ENCODE measurements around the gene FAH. TPM values are rescaled to one million over a fixed set of nuclear protein-coding genes. Genes with fewer than 3 reads are reported as not detected.
A peak's percentile ranks its signal among the peaks of the same experiment; 100 is the strongest.

The FAH gene
- polyA plus RNA-seq, 1 donor from 2014 or later: 3.1 TPM

DNA sequence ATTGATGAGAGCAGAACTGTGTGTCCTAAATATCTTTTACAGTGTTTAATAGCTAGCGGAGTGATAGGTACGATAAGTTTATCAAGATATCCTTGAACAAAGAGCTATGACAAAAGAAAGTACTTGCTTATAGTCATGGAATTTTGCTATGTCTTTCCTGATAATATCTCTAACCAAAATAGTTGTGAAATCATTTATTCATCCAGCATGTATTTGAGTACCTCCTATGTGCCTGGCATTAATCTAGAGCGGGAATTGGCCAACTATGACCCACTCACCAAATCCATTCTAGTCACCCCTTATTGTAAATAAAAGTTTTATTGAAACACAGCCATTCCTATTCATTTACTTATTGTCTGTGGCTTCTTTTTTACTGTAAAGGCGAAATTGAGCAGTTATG, 46.7 kb upstream of the FAH start:
- Histone ChIP-seq H4K20me1 (ENCODE audit: insufficient read depth) (no peaks in the 10 kb centered on the region), H3K79me2 (replicated peaks; ENCODE audit: insufficient read depth, low read length) (peaks cover 21% of the 10 kb centered on the region), H3F3A (ENCODE audit: insufficient read depth, low read length, poor library complexity, severe bottlenecking) (no peaks in the 10 kb centered on the region), H3K36me3 (ENCODE audit: insufficient read depth, low read length) (no peaks in the 10 kb centered on the region), H3K4me2 (ENCODE audit: low read length) (no peak overlapping the region), H3K4me3 (ENCODE audit: low read length) (no peak overlapping the region), H3K9me2 (ENCODE audit: insufficient read depth, low read length) (no peaks in the 10 kb centered on the region), H3K27ac (ENCODE audit: low read length) (no peak overlapping the region), H3K27me3 (ENCODE audit: insufficient read depth, low read depth, low read length) (no peaks in the 10 kb centered on the region), H3K9me3 (ENCODE audit: low read length) (no peaks in the 10 kb centered on the region), H2AFZ (ENCODE audit: low read depth, low read length) (no peak overlapping the region), H3K9ac (ENCODE audit: low read length) (no peak overlapping the region)
- TF ChIP-seq TAF1 (IDR thresholded peaks at IDR 0.05; ENCODE audit: low read depth): no peak

- H2AFZ ChIP-seq (ENCODE audit: low read depth, low read length): no peak overlapping the region
- peaks cover 21% of the 10 kb centered on the region for H3K79me2 ChIP-seq (replicated peaks; ENCODE audit: insufficient read depth, low read length)
- no peak overlapping the region for H3K27ac ChIP-seq (ENCODE audit: low read length)
- H4K20me1 ChIP-seq (ENCODE audit: insufficient read depth): no peaks in the 10 kb centered on the region
- H3K9ac ChIP-seq (ENCODE audit: low read length): no peak overlapping the region
- no peaks in the 10 kb centered on the region for H3K9me2 ChIP-seq (ENCODE audit: insufficient read depth, low read length)
- no peak for TF ChIP-seq TAF1 (IDR thresholded peaks at IDR 0.05; ENCODE audit: low read depth)
- TF ChIP-seq EZH2 (IDR thresholded peaks at IDR 0.05; ENCODE audit: borderline replicate concordance, insufficient read depth, low read length, poor library complexity, severe bottlenecking): no peak
- no peak for TF ChIP-seq RAD21 (conservative IDR thresholded peaks at IDR 0.05)
- TF ChIP-seq MXI1 (conservative IDR thresholded peaks at IDR 0.05; ENCODE audit: poor library complexity, severe bottlenecking): no peak
- TF ChIP-seq POLR2AphosphoS5 (IDR thresholded peaks at IDR 0.05): peak; percentile 78
- peak; percentile 80 for TF ChIP-seq EP300 (conservative IDR thresholded peaks at IDR 0.05; ENCODE audit: poor library complexity, severe bottlenecking)
- no peak for TF ChIP-seq REST (IDR thresholded peaks at IDR 0.05; ENCODE audit: borderline replicate concordance)
- TF ChIP-seq SMC3 (conservative IDR thresholded peaks at IDR 0.05; ENCODE audit: poor library complexity): no peak
- TF ChIP-seq, protein P1, sequence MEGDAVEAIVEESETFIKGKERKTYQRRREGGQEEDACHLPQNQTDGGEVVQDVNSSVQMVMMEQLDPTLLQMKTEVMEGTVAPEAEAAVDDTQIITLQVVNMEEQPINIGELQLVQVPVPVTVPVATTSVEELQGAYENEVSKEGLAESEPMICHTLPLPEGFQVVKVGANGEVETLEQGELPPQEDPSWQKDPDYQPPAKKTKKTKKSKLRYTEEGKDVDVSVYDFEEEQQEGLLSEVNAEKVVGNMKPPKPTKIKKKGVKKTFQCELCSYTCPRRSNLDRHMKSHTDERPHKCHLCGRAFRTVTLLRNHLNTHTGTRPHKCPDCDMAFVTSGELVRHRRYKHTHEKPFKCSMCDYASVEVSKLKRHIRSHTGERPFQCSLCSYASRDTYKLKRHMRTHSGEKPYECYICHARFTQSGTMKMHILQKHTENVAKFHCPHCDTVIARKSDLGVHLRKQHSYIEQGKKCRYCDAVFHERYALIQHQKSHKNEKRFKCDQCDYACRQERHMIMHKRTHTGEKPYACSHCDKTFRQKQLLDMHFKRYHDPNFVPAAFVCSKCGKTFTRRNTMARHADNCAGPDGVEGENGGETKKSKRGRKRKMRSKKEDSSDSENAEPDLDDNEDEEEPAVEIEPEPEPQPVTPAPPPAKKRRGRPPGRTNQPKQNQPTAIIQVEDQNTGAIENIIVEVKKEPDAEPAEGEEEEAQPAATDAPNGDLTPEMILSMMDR (IDR thresholded peaks at IDR 0.05; ENCODE audit: poor library complexity, severe bottlenecking): no peak
- H3F3A ChIP-seq (ENCODE audit: insufficient read depth, low read length, poor library complexity, severe bottlenecking): no peaks in the 10 kb centered on the region
- H3K9me3 ChIP-seq (ENCODE audit: low read length): no peaks in the 10 kb centered on the region
- H3K4me2 ChIP-seq (ENCODE audit: low read length): no peak overlapping the region
- H3K36me3 ChIP-seq (ENCODE audit: insufficient read depth, low read length): no peaks in the 10 kb centered on the region
- H3K4me3 ChIP-seq (ENCODE audit: low read length): no peak overlapping the region
- no peaks in the 10 kb centered on the region for H3K27me3 ChIP-seq (ENCODE audit: insufficient read depth, low read depth, low read length)
Measured at GRCh38 chr15:80107204-80107603, 45.6 kb upstream of the FAH start.

- Histone ChIP-seq H3K4me3 (ENCODE audit: low read length) (no peak overlapping the region), H3K9ac (ENCODE audit: low read length) (no peak overlapping the region), H3K4me2 (ENCODE audit: low read length) (no peak overlapping the region), H3K79me2 (replicated peaks; ENCODE audit: insufficient read depth, low read length) (peaks cover 15% of the 10 kb centered on the region), H3K27me3 (ENCODE audit: insufficient read depth, low read depth, low read length) (no peaks in the 10 kb centered on the region), H3K27ac (ENCODE audit: low read length) (no peak overlapping the region), H2AFZ (ENCODE audit: low read depth, low read length) (no peak overlapping the region), H3F3A (ENCODE audit: insufficient read depth, low read length, poor library complexity, severe bottlenecking) (no peaks in the 10 kb centered on the region), H3K9me2 (ENCODE audit: insufficient read depth, low read length) (no peaks in the 10 kb centered on the region), H3K36me3 (ENCODE audit: insufficient read depth, low read length) (no peaks in the 10 kb centered on the region), H3K9me3 (ENCODE audit: low read length) (no peaks in the 10 kb centered on the region), H4K20me1 (ENCODE audit: insufficient read depth) (no peaks in the 10 kb centered on the region)
- TF ChIP-seq EZH2 (IDR thresholded peaks at IDR 0.05; ENCODE audit: borderline replicate concordance, insufficient read depth, low read length, poor library complexity, severe bottlenecking) (no peak), SMC3 (conservative IDR thresholded peaks at IDR 0.05; ENCODE audit: poor library complexity) (no peak), EP300 (conservative IDR thresholded peaks at IDR 0.05; ENCODE audit: poor library complexity, severe bottlenecking) (no peak), TAF1 (IDR thresholded peaks at IDR 0.05; ENCODE audit: low read depth) (no peak), MXI1 (conservative IDR thresholded peaks at IDR 0.05; ENCODE audit: poor library complexity, severe bottlenecking) (no peak), POLR2AphosphoS5 (IDR thresholded peaks at IDR 0.05) (no peak), RAD21 (conservative IDR thresholded peaks at IDR 0.05) (no peak), REST (IDR thresholded peaks at IDR 0.05; ENCODE audit: borderline replicate concordance) (no peak)
- TF ChIP-seq, protein P1 (IDR thresholded peaks at IDR 0.05; ENCODE audit: poor library complexity, severe bottlenecking): no peak
Measured at GRCh38 chr15:80107774-80108173, 45.0 kb upstream of the FAH start.

Measured in neural cell (in vitro differentiated cells).